Smooth muscle cell (in vitro differentiated cells): ENCODE data around the gene CORO2B. TPM values are rescaled to one million over a fixed set of nuclear protein-coding genes. Genes with fewer than 3 reads are reported as not detected.
A peak's percentile ranks its signal among the peaks of the same experiment; 100 is the strongest.

Experiments
- DNase-seq: peaks from one replicate; lab custom pipeline; 2025; ENCODE audit not compliant: unreplicated experiment; lab: John Stamatoyannopoulos, UW
- H2AFZ ChIP-seq: fragments of 200-600 bp; sonication (generic); 2 replicates; pipeline ENCODE4 v1.6.0; 2016; ENCODE audit warnings: antibody characterized with exemption, low read depth, mild to moderate bottlenecking
- H3F3A ChIP-seq: fragments of 200-600 bp; sonication (generic); 2 replicates; pipeline ENCODE4 v1.6.0; 2017; ENCODE audit warnings: antibody characterized with exemption, low read depth
- H3K27ac ChIP-seq: fragments of 200-600 bp; sonication (generic); 2 replicates; pipeline ENCODE4 v1.5.1; 2016; ENCODE audit warnings: low read depth, mild to moderate bottlenecking
- H3K27me3 ChIP-seq: fragments of 200-600 bp; sonication (generic); 2 replicates; pipeline ENCODE4 v1.6.1; 2016; ENCODE audit warnings: low read depth, mild to moderate bottlenecking
- H3K36me3 ChIP-seq: fragments of 200-600 bp; sonication (generic); 2 replicates; pipeline ENCODE4 v1.5.1; 2016; ENCODE audit warnings: low read depth
- H3K4me1 ChIP-seq: fragments of 200-600 bp; sonication (generic); 2 replicates; pipeline ENCODE4 v1.5.1; 2016; ENCODE audit warnings: low read depth
- H3K4me2 ChIP-seq: fragments of 200-600 bp; sonication (generic); 2 replicates; pipeline ENCODE4 v1.6.0; 2016; ENCODE audit warnings: mild to moderate bottlenecking
- H3K4me3 ChIP-seq: fragments of 200-600 bp; sonication (generic); 2 replicates; pipeline ENCODE4 v1.5.1; 2016; ENCODE audit warnings: mild to moderate bottlenecking
- H3K79me2 ChIP-seq: fragments of 200-600 bp; sonication (generic); 2 replicates; pipeline ENCODE4 v1.6.0; 2016; ENCODE audit warnings: low read depth, mild to moderate bottlenecking
- H3K9ac ChIP-seq: fragments of 200-600 bp; sonication (generic); 2 replicates; pipeline ENCODE4 v1.6.0; 2016; ENCODE audit warnings: low read depth
- H3K9me3 ChIP-seq: fragments of 200-600 bp; sonication (generic); replicated peaks from 2 replicates; pipeline ENCODE4 v1.5.1; 2016; ENCODE audit warnings: low read depth
- H4K20me1 ChIP-seq: fragments of 200-600 bp; sonication (generic); 2 replicates; pipeline ENCODE4 v1.6.0; 2016; ENCODE audit warnings: low read depth
- CTCF ChIP-seq: fragments of 200-600 bp; sonication (generic); IDR thresholded peaks from 2 replicates; pipeline ENCODE4 v1.5.1; 2017; ENCODE audit warnings: borderline replicate concordance, mild to moderate bottlenecking, antibody characterized with exemption; ENCODE audit not compliant: insufficient read depth, poor library complexity, severe bottlenecking
- WGBS: methylation state at CpG from one replicate; pipeline ENCODE4 v1.1.7; 2016; ENCODE audit warnings: low lambda C conversion rate; 5-methylcytosine and 5-hydroxymethylcytosine counted together
- polyA plus RNA-seq: library from polyadenylated mRNA; unstranded; fragments of >200 nt; fragmentation: Nextera tagmentation; extraction: Ambion mirVana; gene quantifications from 2 replicates; pipeline ENCODE4 v1.2.1, GENCODE V29; 2016
- total RNA-seq: library from RNA; depleted of rRNA; stranded (reverse); fragments of >200 nt; gene quantifications from 2 replicates; pipeline ENCODE4 v1.2.3, GENCODE V29; 2014

Gene CORO2B
- total and polyA plus RNA-seq, 2 experiments from 2014 or later, result 0.47 to 0.49 TPM

GRCh38 chr15:68585574-68586273, 6.9 kb downstream of the CORO2B start:
- TF ChIP-seq CTCF, result no peak
- Histone ChIP-seq H3K27ac (no peak overlapping the region), H3K4me1 (no peaks in the 10 kb centered on the region), H3K36me3 (no peaks in the 10 kb centered on the region), H3K79me2 (no peaks in the 10 kb centered on the region), H3F3A (no peaks in the 10 kb centered on the region), H2AFZ (no peak overlapping the region), H4K20me1 (no peaks in the 10 kb centered on the region), H3K27me3 (no peaks in the 10 kb centered on the region), H3K4me3 (no peak overlapping the region), H3K9me3 (no peaks in the 10 kb centered on the region), H3K9ac (no peak overlapping the region), H3K4me2 (no peak overlapping the region)
- no peak for DNase-seq
- WGBS, result 87% methylated on average over 8 of the region's 8 CpGs

GRCh38 chr15:68586274-68586961, 7.6 kb downstream of the CORO2B start:
- no peak overlapping the region for H3K4me2 ChIP-seq
- H3K4me1 ChIP-seq, result no peaks in the 10 kb centered on the region
- no peaks in the 10 kb centered on the region for H3K9me3 ChIP-seq
- no peaks in the 10 kb centered on the region for H3K36me3 ChIP-seq
- no peaks in the 10 kb centered on the region for H4K20me1 ChIP-seq
- H3K9ac ChIP-seq, result no peak overlapping the region
- peak overlapping the region; percentile 6 for H3K27ac ChIP-seq
- no peaks in the 10 kb centered on the region for H3F3A ChIP-seq
- H3K4me3 ChIP-seq, result no peak overlapping the region
- H3K79me2 ChIP-seq, result no peaks in the 10 kb centered on the region
- TF ChIP-seq CTCF, result no peak
- DNase-seq, result no peak
- H2AFZ ChIP-seq, result no peak overlapping the region
- no peaks in the 10 kb centered on the region for H3K27me3 ChIP-seq
- WGBS, result 45% methylated on average over 8 of the region's 8 CpGs

GRCh38 chr15:68587769-68588385, 9.1 kb downstream of the CORO2B start:
- H3K36me3 ChIP-seq, result no peaks in the 10 kb centered on the region
- no peak overlapping the region for H2AFZ ChIP-seq
- no peaks in the 10 kb centered on the region for H3K79me2 ChIP-seq
- H3K4me1 ChIP-seq, result no peaks in the 10 kb centered on the region
- no peaks in the 10 kb centered on the region for H3F3A ChIP-seq
- H4K20me1 ChIP-seq, result no peaks in the 10 kb centered on the region
- WGBS, result 93% methylated on average over 4 of the region's 4 CpGs
- no peak for TF ChIP-seq CTCF
- no peak overlapping the region for H3K4me2 ChIP-seq
- H3K9ac ChIP-seq, result no peak overlapping the region
- no peak overlapping the region for H3K27ac ChIP-seq
- no peak overlapping the region for H3K4me3 ChIP-seq
- H3K9me3 ChIP-seq, result no peaks in the 10 kb centered on the region
- no peak for DNase-seq
- no peaks in the 10 kb centered on the region for H3K27me3 ChIP-seq
